Vagina (tissue), 2 donors: ENCODE measurements around the gene WDR83. TPM values are rescaled to one million over a fixed set of nuclear protein-coding genes. Genes with fewer than 3 reads are reported as not detected.
A peak's percentile ranks its signal among the peaks of the same experiment; 100 is the strongest.
"Not testable (repeated sequence)": the region's sequence is repeated elsewhere in the genome, so short reads cannot be mapped to it uniquely, and the experiment has no call there.

Source experiments
- DNase-seq, 2 donors: peaks; one replicate each; pipeline ENCODE4 v3.0.0-alpha.2; 2017; ENCODE audit errors: extremely low spot score in 2 of 2
- H3K27ac ChIP-seq: fragments of 200-600 bp; sonication (generic); one replicate; pipeline ENCODE4 v1.5.1; 2019
- H3K27me3 ChIP-seq: fragments of 200-600 bp; sonication (generic); one replicate; pipeline ENCODE4 v1.5.1; 2019
- H3K36me3 ChIP-seq, 2 donors: fragments of 200-600 bp; sonication (generic); one replicate each; pipeline ENCODE4 v1.5.1; 2017 to 2019
- H3K4me1 ChIP-seq: fragments of 200-600 bp; sonication (generic); one replicate; pipeline ENCODE4 v1.5.1; 2019
- H3K4me3 ChIP-seq, 2 donors: fragments of 200-600 bp; sonication (generic); 1 replicate in 1 of 2; 2 replicates in 1 of 2; pipeline ENCODE4 v1.5.1; 2016 to 2019
- H3K9me3 ChIP-seq: fragments of 200-600 bp; sonication (generic); one replicate; pipeline ENCODE4 v1.5.1; 2019
- CTCF ChIP-seq, 3 experiments: fragments of 450-650 bp in 2 of 3; fragments of 200-600 bp in 1 of 3; sonication (generic) in 1 of 3; IDR thresholded peaks; one replicate each; pipeline ENCODE4 v1.5.1; 2017 to 2019; ENCODE audit warnings: antibody characterized with exemption in 3 of 3, mild to moderate bottlenecking in 2 of 3, moderate library complexity in 2 of 3
- POLR2A ChIP-seq, 2 donors: fragments of 450-650 bp; IDR thresholded peaks; one replicate each; pipeline ENCODE4 v1.6.1; 2017; ENCODE audit warnings: antibody characterized with exemption in 2 of 2, mild to moderate bottlenecking in 2 of 2, moderate library complexity in 2 of 2
- POLR2AphosphoS5 ChIP-seq, 2 donors: sonication (generic); formaldehyde crosslinking; IDR thresholded peaks; one replicate each; pipeline ENCODE4 v1.9.0; 2017; ENCODE audit warnings: antibody characterized with exemption in 2 of 2, mild to moderate bottlenecking in 2 of 2, low read depth in 1 of 2; ENCODE audit not compliant: insufficient read depth in 1 of 2
- intact Hi-C: fragments of 100-400 bp; cut with DNase I; formaldehyde crosslinking; loops from one replicate; pipeline ENCODE4 v1.15.1; 2023
- total RNA-seq: library from RNA; depleted of rRNA; stranded (reverse); fragments of >200 nt; gene quantifications from one replicate; pipeline ENCODE4 v1.2.3, GENCODE V29; 2016

WDR83 gene
- total RNA-seq, 1 donor from 2014 or later = 8.3 TPM

GRCh38 chr19:12639901-12640613 lies 26.6 kb upstream of the WDR83 start:
- Histone ChIP-seq H3K27ac (no peak overlapping the region), H3K4me1 (peaks cover 12% of the 10 kb centered on the region), H3K36me3 (no peaks in the 10 kb centered on the region), H3K27me3 (no peaks in the 10 kb centered on the region), H3K9me3 (no peaks in the 10 kb centered on the region), H3K4me3 (peak overlapping the region; percentile 17 to 28)
- TF ChIP-seq POLR2AphosphoS5 (IDR thresholded peaks at IDR 0.05; ENCODE audit: insufficient read depth in 1 of 2, low read depth in 1 of 2) (peak in 1 of 2 donors; percentile 16), POLR2A (IDR thresholded peaks at IDR 0.05) (no peak), CTCF (IDR thresholded peaks at IDR 0.05) (peak; percentile 27 to 45 (median 39))
- intact Hi-C loops = no loop called here
- no peak for DNase-seq

- no peak for DNase-seq
- Histone ChIP-seq H3K27me3 (no peaks in the 10 kb centered on the region), H3K9me3 (no peaks in the 10 kb centered on the region), H3K36me3 (no peaks in the 10 kb centered on the region), H3K4me3 (no peak overlapping the region), H3K27ac (no peak overlapping the region), H3K4me1 (peaks cover 12% of the 10 kb centered on the region)
- intact Hi-C loops = no loop called here
- no peak for TF ChIP-seq POLR2AphosphoS5 (IDR thresholded peaks at IDR 0.05; ENCODE audit: insufficient read depth in 1 of 2, low read depth in 1 of 2)
- no peak for TF ChIP-seq CTCF (IDR thresholded peaks at IDR 0.05)
- TF ChIP-seq POLR2A (IDR thresholded peaks at IDR 0.05) = no peak
Measured at GRCh38 chr19:12641456-12641855, 25.2 kb upstream of the WDR83 start.

GRCh38 chr19:12642506-12642905 lies 24.1 kb upstream of the WDR83 start:
- intact Hi-C loops = no loop called here
- no peak for DNase-seq
- H3K27me3 ChIP-seq = no peaks in the 10 kb centered on the region
- no peak for TF ChIP-seq CTCF (IDR thresholded peaks at IDR 0.05)
- no peak for TF ChIP-seq POLR2A (IDR thresholded peaks at IDR 0.05)
- no peak for TF ChIP-seq POLR2AphosphoS5 (IDR thresholded peaks at IDR 0.05; ENCODE audit: insufficient read depth in 1 of 2, low read depth in 1 of 2)
- H3K4me3 ChIP-seq = no peak overlapping the region
- peaks cover 18% of the 10 kb centered on the region for H3K4me1 ChIP-seq
- H3K36me3 ChIP-seq = no peaks in the 10 kb centered on the region
- H3K9me3 ChIP-seq = no peaks in the 10 kb centered on the region
- no peak overlapping the region for H3K27ac ChIP-seq

GRCh38 chr19:12643716-12644115 lies 22.9 kb upstream of the WDR83 start:
- peaks cover 30% of the 10 kb centered on the region for H3K4me1 ChIP-seq
- H3K4me3 ChIP-seq, intact Hi-C loops, H3K36me3 ChIP-seq, H3K27me3 ChIP-seq, DNase-seq, H3K9me3 ChIP-seq, H3K27ac ChIP-seq: not testable (repeated sequence)

GRCh38 chr19:12646551-12646950 lies 20.1 kb upstream of the WDR83 start:
- Histone ChIP-seq H3K4me3 (no peak overlapping the region), H3K4me1 (peaks cover 19% of the 10 kb centered on the region), H3K27ac (no peak overlapping the region), H3K27me3 (no peaks in the 10 kb centered on the region), H3K36me3 (no peaks in the 10 kb centered on the region), H3K9me3 (no peaks in the 10 kb centered on the region)
- DNase-seq = no peak
- no peak for TF ChIP-seq POLR2A (IDR thresholded peaks at IDR 0.05)
- no peak for TF ChIP-seq CTCF (IDR thresholded peaks at IDR 0.05)
- no peak for TF ChIP-seq POLR2AphosphoS5 (IDR thresholded peaks at IDR 0.05; ENCODE audit: insufficient read depth in 1 of 2, low read depth in 1 of 2)
- intact Hi-C loops = no loop called here
